ENCODE results near the gene PDE8A. TPM values are rescaled to one million over a fixed set of nuclear protein-coding genes. Genes with fewer than 3 reads are reported as not detected.
A peak's percentile ranks its signal among the peaks of the same experiment; 100 is the strongest.

PDE8A gene
- total and polyA plus RNA-seq, 2 donors (not counting 3 experiments of a cell fraction or from before 2014, with no cell fraction given), result 21.3 to 45.7 TPM

- DNase-seq (ENCODE audit: low read depth, low spot score) (peak; percentile 55), FAIRE-seq (peak; percentile 71)
- Histone ChIP-seq H3K4me3 (replicated peaks in 1 of 3; ENCODE audit: insufficient read depth in 1 of 3, low read depth in 1 of 3, low read length in 3 of 3) (peak overlapping the region in 2 of 3 experiments; percentile 10 to 32), H3K79me2 (ENCODE audit: control insufficient read depth, insufficient read depth, low read length) (no peaks in the 10 kb centered on the region), H3K9ac (replicated peaks; ENCODE audit: extremely low read depth, insufficient read depth, low read length) (no peak overlapping the region), H3K9me1 (replicated peaks; ENCODE audit: control insufficient read depth, extremely low read depth, insufficient read depth, low read length) (no peaks in the 10 kb centered on the region), H2AFZ (ENCODE audit: low read depth, low read length) (peak overlapping the region; percentile 54), H3K36me3 (ENCODE audit: control insufficient read depth in 2 of 2, extremely low read depth in 1 of 2, insufficient read depth in 2 of 2, low read length in 2 of 2) (no peaks in the 10 kb centered on the region), H3K4me2 (ENCODE audit: insufficient read depth, low read length) (peak overlapping the region; percentile 45), H4K20me1 (replicated peaks; ENCODE audit: control insufficient read depth, extremely low read depth, insufficient read depth, low read length) (no peaks in the 10 kb centered on the region), H3K27ac (ENCODE audit: insufficient read depth, low read depth, low read length) (no peak overlapping the region), H3K27me3 (ENCODE audit: control insufficient read depth in 2 of 2, insufficient read depth in 2 of 2, low read length in 2 of 2) (no peaks in the 10 kb centered on the region), H3K4me1 (ENCODE audit: control insufficient read depth, extremely low read depth, insufficient read depth, low read length) (no peaks in the 10 kb centered on the region), H3K9me3 (replicated peaks; ENCODE audit: control insufficient read depth, insufficient read depth, low read length) (peaks cover 2% of the 10 kb centered on the region)
- TF ChIP-seq CTCF (IDR thresholded peaks at IDR 0.05; ENCODE audit: extremely low read depth in 1 of 2, insufficient read depth in 1 of 2, low read depth in 1 of 2, low read length in 2 of 2) (peak; percentile 58 to 63), JUN (IDR thresholded peaks at IDR 0.05; ENCODE audit: borderline replicate concordance, insufficient read depth, insufficient read length, low read depth) (no peak)
- no TSS peak for BruUV-seq (replicated peaks)
- ChIA-PET CTCF (interaction anchor here (0.5 to 2.1 kb wide), 48 partner anchors 9 to 607 kb away, joined by 3 to 45 read pairs (median 4); partner anchors contain the start of genes PDE8A, WDR73 and ZSCAN2), POLR2A (no interaction called here)
- dilution Hi-C loops (cut with MboI; ENCODE audit: extremely low pct_ligation_motif_present, low sequenced_read_pairs), result no loop called here
- intact Hi-C loops (cut with micrococcal nuclease), result loop anchor here (1.0 kb wide), 1 partner anchor 213 kb away; no protein-coding TSS in a partner anchor
Observed at GRCh38 chr15:85168642-85169173, 187.1 kb downstream of the PDE8A start.

- Histone ChIP-seq H3K27me3 (ENCODE audit: control insufficient read depth in 2 of 2, insufficient read depth in 2 of 2, low read length in 2 of 2) (no peaks in the 10 kb centered on the region), H3K36me3 (ENCODE audit: control insufficient read depth in 2 of 2, extremely low read depth in 1 of 2, insufficient read depth in 2 of 2, low read length in 2 of 2) (no peaks in the 10 kb centered on the region), H3K4me2 (ENCODE audit: insufficient read depth, low read length) (no peak overlapping the region), H3K9ac (replicated peaks; ENCODE audit: extremely low read depth, insufficient read depth, low read length) (no peak overlapping the region), H4K20me1 (replicated peaks; ENCODE audit: control insufficient read depth, extremely low read depth, insufficient read depth, low read length) (no peaks in the 10 kb centered on the region), H3K9me1 (replicated peaks; ENCODE audit: control insufficient read depth, extremely low read depth, insufficient read depth, low read length) (no peaks in the 10 kb centered on the region), H3K9me3 (replicated peaks; ENCODE audit: control insufficient read depth, insufficient read depth, low read length) (peaks cover 2% of the 10 kb centered on the region), H3K4me1 (ENCODE audit: control insufficient read depth, extremely low read depth, insufficient read depth, low read length) (peaks cover under 1% of the 10 kb centered on the region), H3K27ac (ENCODE audit: insufficient read depth, low read depth, low read length) (no peak overlapping the region), H2AFZ (ENCODE audit: low read depth, low read length) (no peak overlapping the region), H3K4me3 (replicated peaks in 1 of 3; ENCODE audit: insufficient read depth in 1 of 3, low read depth in 1 of 3, low read length in 3 of 3) (no peak overlapping the region), H3K79me2 (ENCODE audit: control insufficient read depth, insufficient read depth, low read length) (no peaks in the 10 kb centered on the region)
- DNase-seq (ENCODE audit: low read depth, low spot score) (no peak), FAIRE-seq (no peak)
- ChIA-PET CTCF (no interaction called here), POLR2A (no interaction called here)
- dilution Hi-C loops (cut with MboI; ENCODE audit: extremely low pct_ligation_motif_present, low sequenced_read_pairs) (no loop called here), intact Hi-C loops (cut with micrococcal nuclease) (no loop called here)
- TF ChIP-seq EZH2 (IDR thresholded peaks at IDR 0.05; ENCODE audit: borderline replicate concordance, low read depth, low read length, severe bottlenecking) (no peak), JUN (IDR thresholded peaks at IDR 0.05; ENCODE audit: borderline replicate concordance, insufficient read depth, insufficient read length, low read depth) (no peak), CTCF (IDR thresholded peaks at IDR 0.05; ENCODE audit: extremely low read depth in 1 of 2, insufficient read depth in 1 of 2, low read depth in 1 of 2, low read length in 2 of 2) (no peak), MAX (IDR thresholded peaks at IDR 0.05; ENCODE audit: insufficient read depth, insufficient read length) (no peak), POLR2A (IDR thresholded peaks at IDR 0.05; ENCODE audit: low read depth, low read length) (no peak), FOS (IDR thresholded peaks at IDR 0.05; ENCODE audit: borderline replicate concordance, insufficient read depth, low read length) (no peak), MYC (IDR thresholded peaks at IDR 0.05; ENCODE audit: low read depth, low read length) (no peak), GATA2 (IDR thresholded peaks at IDR 0.05; ENCODE audit: insufficient read depth, insufficient read length, low read depth, low read length) (no peak), POLR2AphosphoS5 (IDR thresholded peaks at IDR 0.05; ENCODE audit: insufficient read depth, low read depth, low read length) (no peak)
- BruUV-seq (replicated peaks), result no TSS peak
Observed at GRCh38 chr15:85171736-85172135, 190.1 kb downstream of the PDE8A start.
